ENCODE data around the gene HUNK.

Gene HUNK

GRCh38 chr21:31877463-31877957, 4.7 kb downstream of the HUNK start:
- FAIRE-seq (no peak), DNase-seq (ENCODE audit: insufficient read length, low spot score) (no peak)
- no peak for TF ChIP-seq POLR2A (IDR thresholded peaks at IDR 0.05; ENCODE audit: low read depth, low read length)

GRCh38 chr21:31878831-31879230, 6.0 kb downstream of the HUNK start:
- no peak for TF ChIP-seq POLR2A (IDR thresholded peaks at IDR 0.05; ENCODE audit: low read depth, low read length)
- DNase-seq (ENCODE audit: insufficient read length, low spot score) (no peak), FAIRE-seq (no peak)

- no peak for DNase-seq (ENCODE audit: insufficient read length, low spot score)
- FAIRE-seq = no peak
- TF ChIP-seq POLR2A (IDR thresholded peaks at IDR 0.05; ENCODE audit: low read depth, low read length) = no peak
Observed at GRCh38 chr21:31879241-31879650, 6.4 kb downstream of the HUNK start.

GRCh38 chr21:31879911-31880310, 7.1 kb downstream of the HUNK start:
- DNase-seq (ENCODE audit: insufficient read length, low spot score) (no peak), FAIRE-seq (no peak)
- no peak for TF ChIP-seq POLR2A (IDR thresholded peaks at IDR 0.05; ENCODE audit: low read depth, low read length)

GRCh38 chr21:31880816-31881215, 8.0 kb downstream of the HUNK start:
- no peak for FAIRE-seq
- TF ChIP-seq POLR2A (IDR thresholded peaks at IDR 0.05; ENCODE audit: low read depth, low read length) = no peak
- no peak for DNase-seq (ENCODE audit: insufficient read length, low spot score)

GRCh38 chr21:31882711-31883110, 9.9 kb downstream of the HUNK start:
- no peak for FAIRE-seq
- no peak for DNase-seq (ENCODE audit: insufficient read length, low spot score)
- no peak for TF ChIP-seq POLR2A (IDR thresholded peaks at IDR 0.05; ENCODE audit: low read depth, low read length)

GRCh38 chr21:31885146-31885545, 12.3 kb downstream of the HUNK start:
- FAIRE-seq (no peak), DNase-seq (ENCODE audit: insufficient read length, low spot score) (no peak)
- TF ChIP-seq POLR2A (IDR thresholded peaks at IDR 0.05; ENCODE audit: low read depth, low read length) = no peak

- no peak for DNase-seq (ENCODE audit: insufficient read length, low spot score)
- TF ChIP-seq POLR2A (IDR thresholded peaks at IDR 0.05; ENCODE audit: low read depth, low read length) = no peak
- FAIRE-seq = no peak
Observed at GRCh38 chr21:31886915-31887314, 14.1 kb downstream of the HUNK start.

- no peak for FAIRE-seq
- no peak for TF ChIP-seq POLR2A (IDR thresholded peaks at IDR 0.05; ENCODE audit: low read depth, low read length)
- DNase-seq (ENCODE audit: insufficient read length, low spot score) = no peak
Observed at GRCh38 chr21:31887391-31887841, 14.6 kb downstream of the HUNK start.

- DNase-seq (ENCODE audit: insufficient read length, low spot score) (no peak), FAIRE-seq (no peak)
- no peak for TF ChIP-seq POLR2A (IDR thresholded peaks at IDR 0.05; ENCODE audit: low read depth, low read length)
Observed at GRCh38 chr21:31888936-31889371, 16.1 kb downstream of the HUNK start.

- TF ChIP-seq POLR2A (IDR thresholded peaks at IDR 0.05; ENCODE audit: low read depth, low read length) = no peak
- FAIRE-seq (no peak), DNase-seq (ENCODE audit: insufficient read length, low spot score) (no peak)
Observed at GRCh38 chr21:31889460-31889859, 16.6 kb downstream of the HUNK start.

- TF ChIP-seq POLR2A (IDR thresholded peaks at IDR 0.05; ENCODE audit: low read depth, low read length) = no peak
- DNase-seq (ENCODE audit: insufficient read length, low spot score) (no peak), FAIRE-seq (no peak)
Observed at GRCh38 chr21:31892686-31893085, 19.9 kb downstream of the HUNK start.

GRCh38 chr21:31893851-31894415, 21.1 kb downstream of the HUNK start:
- FAIRE-seq (no peak), DNase-seq (ENCODE audit: insufficient read length, low spot score) (no peak)
- no peak for TF ChIP-seq POLR2A (IDR thresholded peaks at IDR 0.05; ENCODE audit: low read depth, low read length)

GRCh38 chr21:31894457-31894856, 21.6 kb downstream of the HUNK start:
- FAIRE-seq (no peak), DNase-seq (ENCODE audit: insufficient read length, low spot score) (no peak)
- no peak for TF ChIP-seq POLR2A (IDR thresholded peaks at IDR 0.05; ENCODE audit: low read depth, low read length)

GRCh38 chr21:31895077-31895835, 22.4 kb downstream of the HUNK start:
- no peak for TF ChIP-seq POLR2A (IDR thresholded peaks at IDR 0.05; ENCODE audit: low read depth, low read length)
- FAIRE-seq = no peak
- no peak for DNase-seq (ENCODE audit: insufficient read length, low spot score)
